PFSK-1 (cell line): Measurements from ENCODE around the gene HECTD2.

Source experiments
- POLR2AphosphoS5 ChIP-seq: IDR thresholded peaks from 2 replicates; pipeline ENCODE4 v1.6.1; 2012; ENCODE audit warnings: low read depth, mild to moderate bottlenecking, control low read depth, low read length, moderate library complexity
- TAF1 ChIP-seq: IDR thresholded peaks from 2 replicates; pipeline ENCODE4 v1.6.1; 2012; ENCODE audit warnings: low read length, control low read depth, borderline replicate concordance; ENCODE audit not compliant: insufficient read depth

DNA sequence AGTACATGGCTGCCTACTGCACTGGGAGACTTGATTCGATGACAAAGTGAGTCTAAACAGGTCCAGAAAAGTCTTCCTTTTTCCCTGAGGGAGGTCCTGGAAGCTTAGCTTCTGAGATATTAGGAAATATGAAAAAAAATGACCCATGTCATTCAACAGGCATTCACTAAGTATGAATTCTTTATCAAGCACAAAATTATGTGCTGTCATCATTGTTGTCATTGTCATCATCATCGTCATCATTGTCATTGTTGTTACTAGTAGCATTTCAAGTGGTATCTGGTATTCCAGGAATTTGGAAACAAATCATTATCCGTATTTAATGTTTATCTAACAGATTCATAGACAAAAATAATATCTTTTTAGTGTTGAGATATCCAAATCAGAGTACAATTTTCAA, 49.7 kb upstream of the HECTD2 start:
- TF ChIP-seq TAF1 (no peak), POLR2AphosphoS5 (no peak)
